Smooth muscle cell (in vitro differentiated cells): ENCODE results near the gene GUCY1B1. TPM values are rescaled to one million over a fixed set of nuclear protein-coding genes. Genes with fewer than 3 reads are reported as not detected.

ENCODE experiments used
- DNase-seq: peaks from one replicate; lab custom pipeline; 2025; ENCODE audit not compliant: unreplicated experiment; lab: John Stamatoyannopoulos, UW
- H2AFZ ChIP-seq: fragments of 200-600 bp; sonication (generic); 2 replicates; pipeline ENCODE4 v1.6.0; 2016; ENCODE audit warnings: antibody characterized with exemption, low read depth, mild to moderate bottlenecking
- H3F3A ChIP-seq: fragments of 200-600 bp; sonication (generic); 2 replicates; pipeline ENCODE4 v1.6.0; 2017; ENCODE audit warnings: antibody characterized with exemption, low read depth
- H3K27ac ChIP-seq: fragments of 200-600 bp; sonication (generic); 2 replicates; pipeline ENCODE4 v1.5.1; 2016; ENCODE audit warnings: low read depth, mild to moderate bottlenecking
- H3K27me3 ChIP-seq: fragments of 200-600 bp; sonication (generic); 2 replicates; pipeline ENCODE4 v1.6.1; 2016; ENCODE audit warnings: low read depth, mild to moderate bottlenecking
- H3K36me3 ChIP-seq: fragments of 200-600 bp; sonication (generic); 2 replicates; pipeline ENCODE4 v1.5.1; 2016; ENCODE audit warnings: low read depth
- H3K4me1 ChIP-seq: fragments of 200-600 bp; sonication (generic); 2 replicates; pipeline ENCODE4 v1.5.1; 2016; ENCODE audit warnings: low read depth
- H3K4me2 ChIP-seq: fragments of 200-600 bp; sonication (generic); 2 replicates; pipeline ENCODE4 v1.6.0; 2016; ENCODE audit warnings: mild to moderate bottlenecking
- H3K4me3 ChIP-seq: fragments of 200-600 bp; sonication (generic); 2 replicates; pipeline ENCODE4 v1.5.1; 2016; ENCODE audit warnings: mild to moderate bottlenecking
- H3K79me2 ChIP-seq: fragments of 200-600 bp; sonication (generic); 2 replicates; pipeline ENCODE4 v1.6.0; 2016; ENCODE audit warnings: low read depth, mild to moderate bottlenecking
- H3K9ac ChIP-seq: fragments of 200-600 bp; sonication (generic); 2 replicates; pipeline ENCODE4 v1.6.0; 2016; ENCODE audit warnings: low read depth
- H3K9me3 ChIP-seq: fragments of 200-600 bp; sonication (generic); replicated peaks from 2 replicates; pipeline ENCODE4 v1.5.1; 2016; ENCODE audit warnings: low read depth
- H4K20me1 ChIP-seq: fragments of 200-600 bp; sonication (generic); 2 replicates; pipeline ENCODE4 v1.6.0; 2016; ENCODE audit warnings: low read depth
- WGBS: methylation state at CpG from one replicate; pipeline ENCODE4 v1.1.7; 2016; ENCODE audit warnings: low lambda C conversion rate; 5-methylcytosine and 5-hydroxymethylcytosine counted together
- polyA plus RNA-seq: library from polyadenylated mRNA; unstranded; fragments of >200 nt; fragmentation: Nextera tagmentation; extraction: Ambion mirVana; gene quantifications from 2 replicates; pipeline ENCODE4 v1.2.1, GENCODE V29; 2016
- total RNA-seq: library from RNA; depleted of rRNA; stranded (reverse); fragments of >200 nt; gene quantifications from 2 replicates; pipeline ENCODE4 v1.2.3, GENCODE V29; 2014
- TF ChIP-seq, protein P1 (sequence below): fragments of 200-600 bp; sonication (generic); IDR thresholded peaks from 2 replicates; pipeline ENCODE4 v1.5.1; 2017; ENCODE audit warnings: borderline replicate concordance, mild to moderate bottlenecking, antibody characterized with exemption; ENCODE audit not compliant: insufficient read depth, poor library complexity, severe bottlenecking

GUCY1B1 gene
- total and polyA plus RNA-seq, 2 experiments from 2014 or later, result 26.7 to 32.2 TPM

DNA sequence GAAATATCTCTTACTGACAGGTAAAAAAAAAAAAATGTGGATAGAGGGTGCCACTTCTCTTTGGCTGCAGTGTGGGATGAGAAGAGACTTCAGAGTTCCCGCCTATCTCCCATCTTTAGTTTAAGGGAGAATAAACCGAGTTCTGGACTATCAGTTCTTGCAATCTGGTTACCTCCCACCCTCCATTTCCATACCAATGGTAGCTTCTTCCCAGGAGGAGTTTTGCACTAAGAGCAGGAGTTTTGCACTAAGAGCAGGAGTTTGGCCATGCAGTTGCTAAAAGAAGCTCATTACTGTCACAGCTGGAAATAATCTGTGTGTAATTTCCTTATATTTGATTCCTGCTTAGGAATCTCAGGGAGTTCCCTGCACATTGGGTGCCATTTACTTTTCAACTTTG is 10.8 kb upstream of the GUCY1B1 start:
- no peak overlapping the region for H3K4me3 ChIP-seq
- no peak overlapping the region for H2AFZ ChIP-seq
- TF ChIP-seq, protein P1, sequence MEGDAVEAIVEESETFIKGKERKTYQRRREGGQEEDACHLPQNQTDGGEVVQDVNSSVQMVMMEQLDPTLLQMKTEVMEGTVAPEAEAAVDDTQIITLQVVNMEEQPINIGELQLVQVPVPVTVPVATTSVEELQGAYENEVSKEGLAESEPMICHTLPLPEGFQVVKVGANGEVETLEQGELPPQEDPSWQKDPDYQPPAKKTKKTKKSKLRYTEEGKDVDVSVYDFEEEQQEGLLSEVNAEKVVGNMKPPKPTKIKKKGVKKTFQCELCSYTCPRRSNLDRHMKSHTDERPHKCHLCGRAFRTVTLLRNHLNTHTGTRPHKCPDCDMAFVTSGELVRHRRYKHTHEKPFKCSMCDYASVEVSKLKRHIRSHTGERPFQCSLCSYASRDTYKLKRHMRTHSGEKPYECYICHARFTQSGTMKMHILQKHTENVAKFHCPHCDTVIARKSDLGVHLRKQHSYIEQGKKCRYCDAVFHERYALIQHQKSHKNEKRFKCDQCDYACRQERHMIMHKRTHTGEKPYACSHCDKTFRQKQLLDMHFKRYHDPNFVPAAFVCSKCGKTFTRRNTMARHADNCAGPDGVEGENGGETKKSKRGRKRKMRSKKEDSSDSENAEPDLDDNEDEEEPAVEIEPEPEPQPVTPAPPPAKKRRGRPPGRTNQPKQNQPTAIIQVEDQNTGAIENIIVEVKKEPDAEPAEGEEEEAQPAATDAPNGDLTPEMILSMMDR, result no peak
- no peak overlapping the region for H3K4me2 ChIP-seq
- no peaks in the 10 kb centered on the region for H3K4me1 ChIP-seq
- H3K27me3 ChIP-seq, result no peaks in the 10 kb centered on the region
- no peak overlapping the region for H3K9ac ChIP-seq
- no peak for DNase-seq
- no peaks in the 10 kb centered on the region for H3K36me3 ChIP-seq
- H3K79me2 ChIP-seq, result no peaks in the 10 kb centered on the region
- no peaks in the 10 kb centered on the region for H3K9me3 ChIP-seq
- H3F3A ChIP-seq, result no peaks in the 10 kb centered on the region
- no peaks in the 10 kb centered on the region for H4K20me1 ChIP-seq
- no peak overlapping the region for H3K27ac ChIP-seq
- WGBS, result 64% methylated on average over 2 of the region's 2 CpGs

DNA sequence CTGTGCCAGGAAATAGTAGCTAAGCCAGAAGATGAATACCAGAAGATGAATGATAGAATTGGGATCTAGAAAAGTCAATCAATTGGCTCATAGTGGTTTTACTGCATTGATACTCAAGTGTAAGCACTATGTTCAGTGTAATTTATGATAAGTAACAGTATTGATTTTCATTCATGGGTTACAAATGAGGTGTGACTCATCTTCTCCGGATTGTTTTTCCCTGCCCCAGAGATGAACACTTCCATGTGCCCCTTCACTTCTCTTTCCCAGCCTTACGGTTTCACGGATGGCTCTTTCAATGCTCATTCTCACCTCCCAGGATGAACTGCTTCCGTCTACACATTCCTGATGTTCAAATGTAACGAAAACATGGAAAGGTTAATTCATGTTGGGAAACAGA is 9.8 kb upstream of the GUCY1B1 start:
- Histone ChIP-seq H3F3A (no peaks in the 10 kb centered on the region), H3K4me2 (no peak overlapping the region), H3K4me3 (no peak overlapping the region), H3K36me3 (no peaks in the 10 kb centered on the region), H3K79me2 (no peaks in the 10 kb centered on the region), H3K4me1 (no peaks in the 10 kb centered on the region), H4K20me1 (no peaks in the 10 kb centered on the region), H3K27ac (no peak overlapping the region), H3K27me3 (no peaks in the 10 kb centered on the region), H3K9ac (no peak overlapping the region), H3K9me3 (no peaks in the 10 kb centered on the region), H2AFZ (no peak overlapping the region)
- DNase-seq, result no peak
- 95% methylated on average over 5 of the region's 5 CpGs for WGBS
- TF ChIP-seq, protein P1, result no peak

DNA sequence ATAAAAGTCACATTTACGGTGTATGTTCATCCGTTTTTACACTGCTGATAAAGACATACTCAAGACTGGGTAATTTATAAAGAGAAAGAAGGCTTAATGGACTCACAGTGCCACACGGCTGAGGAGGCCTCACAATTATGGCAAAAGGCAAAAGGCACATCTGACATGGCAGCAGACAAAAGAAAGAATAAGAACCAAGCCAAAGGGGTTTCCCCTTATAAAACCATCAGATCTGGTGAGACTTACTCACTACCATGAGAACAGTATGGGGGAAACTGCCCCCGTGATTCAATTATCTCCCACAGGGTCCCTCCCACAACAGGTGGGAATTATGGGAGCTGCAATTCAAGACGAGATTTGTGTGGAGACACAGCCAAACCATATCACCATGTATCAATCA is 7.3 kb upstream of the GUCY1B1 start:
- H3K4me2 ChIP-seq, result no peak overlapping the region

More for the DNA sequence above, 7.3 kb upstream of the GUCY1B1 start:
- Histone ChIP-seq H3K4me3 (no peak overlapping the region), H2AFZ (no peak overlapping the region), H3K27ac (no peak overlapping the region), H3K79me2 (no peaks in the 10 kb centered on the region), H3K9me3 (no peaks in the 10 kb centered on the region), H3K9ac (no peak overlapping the region), H3K27me3 (no peaks in the 10 kb centered on the region), H3K36me3 (no peaks in the 10 kb centered on the region), H4K20me1 (no peaks in the 10 kb centered on the region), H3K4me1 (no peaks in the 10 kb centered on the region), H3F3A (no peaks in the 10 kb centered on the region)
- WGBS, result 74% methylated on average over 5 of the region's 5 CpGs
- TF ChIP-seq, protein P1, result no peak
- no peak for DNase-seq
